Gastroesophageal sphincter (tissue), 3 donors: ENCODE data around the gene NLRP4.

Source experiments
- CTCF ChIP-seq, 4 experiments: fragments of 200-600 bp in 2 of 4; fragments of 450-650 bp in 2 of 4; sonication (generic) in 1 of 4; IDR thresholded peaks; one replicate each; pipeline ENCODE4 v1.5.1; 2017 to 2019; ENCODE audit warnings: antibody characterized with exemption in 4 of 4, mild to moderate bottlenecking in 2 of 4, moderate library complexity in 2 of 4
- EP300 ChIP-seq: sonication (generic); formaldehyde crosslinking; IDR thresholded peaks from one replicate; pipeline ENCODE4 v1.6.1; 2017; ENCODE audit warnings: antibody characterized with exemption, mild to moderate bottlenecking
- POLR2A ChIP-seq, 2 donors: fragments of 450-650 bp; IDR thresholded peaks; one replicate each; pipeline ENCODE4 v1.6.1; 2017; ENCODE audit warnings: antibody characterized with exemption in 2 of 2, mild to moderate bottlenecking in 2 of 2, moderate library complexity in 1 of 2
- POLR2AphosphoS5 ChIP-seq: sonication (generic); formaldehyde crosslinking; IDR thresholded peaks from one replicate; pipeline ENCODE4 v1.6.1; 2017; ENCODE audit warnings: antibody characterized with exemption

DNA sequence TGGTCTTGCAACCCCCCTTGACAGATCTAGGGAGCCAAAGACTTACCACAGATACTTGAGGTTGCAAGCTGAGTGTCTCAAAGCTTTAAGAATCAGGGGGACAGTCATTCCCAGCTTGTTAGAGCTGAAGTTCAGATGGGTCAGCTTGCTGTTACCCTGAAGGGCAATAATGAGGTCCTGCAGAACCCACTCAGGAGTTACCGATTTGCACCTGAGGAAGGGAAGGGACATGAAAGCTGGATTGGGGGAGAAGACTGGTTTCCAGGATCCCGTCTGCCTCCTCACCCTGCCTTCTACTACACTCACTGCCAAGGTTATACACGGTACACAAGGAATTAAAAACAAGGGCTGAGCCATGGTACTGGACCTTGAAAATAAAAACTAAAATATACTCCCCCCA lies 71.4 kb downstream of the NLRP4 start:
- no peak for TF ChIP-seq CTCF (IDR thresholded peaks at IDR 0.05)
- no peak for TF ChIP-seq EP300
- TF ChIP-seq POLR2A (IDR thresholded peaks at IDR 0.05), result no peak
- no peak for TF ChIP-seq POLR2AphosphoS5
